Right lobe of liver (tissue), 4 donors: Measurements from ENCODE around the gene PNKD.

Source experiments
- POLR2A ChIP-seq: fragments of 450-650 bp; IDR thresholded peaks from one replicate; pipeline ENCODE4 v1.6.1; 2017; ENCODE audit warnings: antibody characterized with exemption, mild to moderate bottlenecking
- TF ChIP-seq, protein P1 (sequence below), 4 donors: fragments of 200-600 bp in 3 of 4; fragments of 450-650 bp in 1 of 4; IDR thresholded peaks; one replicate each; pipeline versions ENCODE4 v1.5.1 to v1.8.0; 2016 to 2022; ENCODE audit warnings: antibody characterized with exemption in 4 of 4, mild to moderate bottlenecking in 2 of 4
- donor health status: DM: no; HTN: no; CAD: no.
- donor health status: DM: no; HTN: no; CAD: no.
- donor health status: DM: no; HTN: yes; CAD: no.

DNA sequence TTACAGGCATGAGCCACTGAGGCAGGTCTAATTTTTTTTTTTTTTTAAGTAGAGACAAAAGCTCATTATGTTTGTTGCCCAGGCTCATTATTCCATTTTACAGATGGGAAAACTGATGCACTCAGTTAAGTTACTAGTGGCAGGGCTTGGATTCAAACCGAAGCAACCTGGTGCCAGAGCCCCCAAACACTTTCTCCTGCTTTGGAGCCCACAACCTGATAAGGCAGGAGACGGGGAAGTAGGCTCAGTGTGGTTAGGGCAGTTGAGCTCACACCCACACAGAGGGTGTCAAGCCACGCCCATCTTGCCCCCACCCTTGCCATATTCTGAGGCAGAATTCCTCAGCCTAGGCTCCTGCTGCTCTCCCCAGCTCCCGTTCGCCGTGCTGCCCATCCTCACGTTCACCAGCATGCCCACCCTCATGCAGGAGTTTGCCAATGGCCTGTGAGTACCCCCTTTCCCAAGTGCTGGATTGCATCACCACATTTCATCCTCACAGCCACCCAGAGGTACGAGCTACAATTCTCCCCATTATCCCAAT, 123.5 kb downstream of the PNKD start:
- TF ChIP-seq, protein P1, sequence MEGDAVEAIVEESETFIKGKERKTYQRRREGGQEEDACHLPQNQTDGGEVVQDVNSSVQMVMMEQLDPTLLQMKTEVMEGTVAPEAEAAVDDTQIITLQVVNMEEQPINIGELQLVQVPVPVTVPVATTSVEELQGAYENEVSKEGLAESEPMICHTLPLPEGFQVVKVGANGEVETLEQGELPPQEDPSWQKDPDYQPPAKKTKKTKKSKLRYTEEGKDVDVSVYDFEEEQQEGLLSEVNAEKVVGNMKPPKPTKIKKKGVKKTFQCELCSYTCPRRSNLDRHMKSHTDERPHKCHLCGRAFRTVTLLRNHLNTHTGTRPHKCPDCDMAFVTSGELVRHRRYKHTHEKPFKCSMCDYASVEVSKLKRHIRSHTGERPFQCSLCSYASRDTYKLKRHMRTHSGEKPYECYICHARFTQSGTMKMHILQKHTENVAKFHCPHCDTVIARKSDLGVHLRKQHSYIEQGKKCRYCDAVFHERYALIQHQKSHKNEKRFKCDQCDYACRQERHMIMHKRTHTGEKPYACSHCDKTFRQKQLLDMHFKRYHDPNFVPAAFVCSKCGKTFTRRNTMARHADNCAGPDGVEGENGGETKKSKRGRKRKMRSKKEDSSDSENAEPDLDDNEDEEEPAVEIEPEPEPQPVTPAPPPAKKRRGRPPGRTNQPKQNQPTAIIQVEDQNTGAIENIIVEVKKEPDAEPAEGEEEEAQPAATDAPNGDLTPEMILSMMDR (IDR thresholded peaks at IDR 0.05) = no peak
- TF ChIP-seq POLR2A = no peak
